HG03521 (cell line): ENCODE measurements around the gene FARP1.

Experiments used
- ATAC-seq: cut with Tn5 transposase; IDR thresholded peaks from one replicate; pipeline ENCODE4 v1.9.1; 2021; ENCODE audit warnings: mild to moderate bottlenecking, moderate library complexity; ENCODE audit not compliant: unreplicated experiment

FARP1 gene

DNA sequence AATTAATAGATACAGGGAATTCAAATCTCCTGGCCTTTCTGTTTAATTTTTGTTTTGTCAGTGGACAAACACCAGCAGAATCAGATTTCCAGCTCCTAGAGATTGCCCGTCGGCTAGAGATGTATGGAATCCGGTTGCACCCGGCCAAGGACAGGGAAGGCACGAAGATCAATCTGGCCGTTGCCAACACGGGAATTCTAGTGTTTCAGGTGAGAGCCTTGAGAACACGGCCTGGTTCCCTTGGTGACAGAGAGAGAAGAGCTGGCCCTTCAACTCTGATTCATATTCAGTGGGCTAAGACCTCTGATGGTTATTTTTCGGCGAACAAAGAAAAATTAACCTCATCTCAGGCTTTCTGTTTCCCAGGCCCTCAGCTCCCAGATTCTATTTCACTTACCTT is 242.7 kb downstream of the FARP1 start:
- no peak for ATAC-seq

DNA sequence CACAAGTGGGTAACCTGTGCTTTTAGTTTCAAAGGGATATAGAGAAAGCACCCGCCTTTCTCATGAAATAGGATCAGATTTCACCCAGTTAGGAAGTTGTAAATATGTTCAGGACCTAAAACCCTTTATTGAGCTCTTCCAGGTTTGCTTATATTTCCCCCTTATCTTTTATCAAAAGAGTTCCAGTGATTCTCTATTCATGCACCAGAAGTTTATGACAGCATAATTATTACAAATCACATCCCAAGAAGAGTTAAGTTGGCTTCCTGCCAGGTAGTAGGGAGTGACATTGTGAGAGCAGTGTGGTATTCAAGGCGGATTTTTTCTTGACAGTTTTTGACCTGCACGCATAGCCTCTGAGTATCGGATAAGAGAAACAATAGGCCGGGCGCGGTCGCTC is 243.7 kb downstream of the FARP1 start:
- no peak for ATAC-seq

DNA sequence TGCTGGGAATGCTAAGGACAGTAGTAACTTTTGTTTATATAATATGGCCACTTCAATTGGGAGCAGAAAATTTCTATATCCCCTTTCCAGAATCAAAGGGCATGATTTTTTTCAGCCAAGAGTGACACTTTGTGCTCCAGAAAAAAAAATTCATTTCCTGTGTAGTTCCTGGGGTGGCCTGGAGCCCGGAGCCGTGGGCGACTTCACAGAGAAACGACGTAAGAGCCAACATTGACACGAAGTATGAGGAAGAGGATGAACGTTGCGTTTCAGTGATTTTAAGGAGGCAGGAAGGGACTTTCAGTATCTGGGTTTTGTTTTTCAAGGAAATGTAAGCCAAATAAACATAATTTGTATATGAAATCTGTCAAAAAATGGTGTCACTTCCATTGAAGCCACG is 246.4 kb downstream of the FARP1 start:
- no peak for ATAC-seq

- ATAC-seq, result no peak
These were observed 247.3 kb downstream of the FARP1 start for GRCh38 chr13:98390086-98390715.

- no peak for ATAC-seq
These were observed 251.0 kb downstream of the FARP1 start for GRCh38 chr13:98393873-98394272.

DNA sequence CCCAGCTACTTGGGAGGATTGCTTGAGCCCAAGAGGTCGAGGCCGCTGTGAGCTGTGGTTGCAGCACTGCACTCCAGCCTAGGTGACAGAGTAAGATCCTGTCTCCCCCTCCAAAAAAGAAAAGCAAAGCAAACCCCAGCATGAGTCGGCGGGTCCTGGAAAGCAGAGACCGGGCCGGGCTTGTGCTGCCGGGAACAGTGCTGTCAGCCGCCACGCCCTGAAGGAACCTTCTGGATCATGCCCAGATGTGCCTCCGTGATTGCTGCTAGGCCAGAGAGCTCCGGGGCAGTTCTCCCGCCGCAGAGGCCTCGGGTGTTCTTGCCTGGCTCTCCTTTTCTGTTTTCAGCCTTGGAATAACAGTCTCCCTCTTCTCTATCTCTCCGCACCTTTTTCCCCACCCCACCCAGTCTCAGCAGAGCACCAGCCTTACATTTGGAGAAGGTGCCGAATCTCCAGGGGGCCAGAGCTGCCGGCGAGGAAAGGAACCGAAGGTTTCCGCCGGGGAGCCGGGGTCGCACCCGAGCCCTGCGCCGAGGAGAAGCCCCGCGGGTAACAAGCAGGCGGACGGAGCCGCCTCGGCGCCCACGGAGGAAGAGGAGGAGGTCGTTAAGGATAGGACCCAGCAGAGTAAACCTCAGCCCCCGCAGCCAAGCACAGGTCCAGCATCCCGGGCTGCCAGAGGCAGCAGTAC is 252.1 kb downstream of the FARP1 start:
- ATAC-seq, result no peak

GRCh38 chr13:98396071-98396710 is 253.3 kb downstream of the FARP1 start:
- ATAC-seq, result no peak

GRCh38 chr13:98397221-98397620 is 254.3 kb downstream of the FARP1 start:
- ATAC-seq, result no peak

- ATAC-seq, result no peak
These were observed 255.0 kb downstream of the FARP1 start for GRCh38 chr13:98397861-98398260.

DNA sequence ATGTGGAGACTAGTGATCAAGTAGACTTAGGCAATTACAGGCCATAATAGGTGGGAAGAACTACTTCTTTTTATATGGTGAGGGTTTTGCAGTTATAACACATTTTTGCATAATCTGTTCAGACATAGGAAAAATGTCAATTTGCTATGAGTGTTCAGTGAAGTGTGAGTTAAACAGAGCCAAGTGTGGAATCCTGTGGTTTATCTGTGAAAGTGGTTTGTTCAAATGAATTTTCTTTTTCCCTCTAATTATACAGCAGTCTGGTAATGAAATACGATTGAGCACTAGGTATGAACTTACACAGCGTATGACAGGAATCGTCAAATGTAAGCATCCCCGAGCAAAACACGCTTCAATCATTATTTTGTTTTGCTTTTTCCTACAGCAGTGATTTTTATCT is 255.7 kb downstream of the FARP1 start:
- no peak for ATAC-seq

- no peak for ATAC-seq
These were observed 256.9 kb downstream of the FARP1 start for GRCh38 chr13:98399756-98400155.

DNA sequence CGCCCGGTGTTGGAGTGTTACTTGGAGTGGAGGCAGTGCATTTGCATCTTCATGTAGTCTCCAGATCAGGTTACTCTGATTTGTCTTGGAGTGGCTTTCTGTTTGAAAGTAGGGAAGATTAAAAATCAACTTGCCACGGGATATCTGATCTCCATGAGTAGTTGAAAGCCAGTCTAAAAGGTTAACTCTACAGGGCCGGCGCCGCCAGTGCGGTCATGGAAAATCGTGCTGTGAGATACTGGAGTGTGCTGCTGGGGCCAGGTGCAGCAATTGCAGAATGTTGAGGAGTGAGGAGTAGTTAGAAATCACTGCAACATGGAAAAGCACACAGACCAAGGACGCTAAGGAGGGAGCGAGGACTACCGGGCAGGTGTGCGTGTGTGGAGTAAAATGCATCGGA is 259.0 kb downstream of the FARP1 start:
- ATAC-seq, result no peak

DNA sequence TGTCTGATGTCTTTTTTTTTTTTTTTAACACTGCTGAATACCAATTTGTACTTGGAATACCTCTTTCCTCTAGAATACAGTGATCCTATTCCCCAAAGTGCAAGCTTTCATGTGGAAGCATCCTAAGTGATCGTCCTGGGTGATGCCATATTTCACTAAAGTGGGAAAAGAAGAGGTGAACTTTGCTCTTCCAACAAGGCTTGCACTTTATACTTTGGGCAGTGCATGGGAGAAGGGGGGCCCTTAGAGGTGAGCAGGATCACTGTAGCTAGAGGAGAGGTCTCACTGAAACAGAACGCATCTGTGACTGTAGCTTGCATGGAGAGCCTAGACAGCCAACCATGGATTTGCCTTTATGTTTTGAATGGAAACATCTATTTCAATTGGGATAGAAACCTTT is 260.2 kb downstream of the FARP1 start:
- no peak for ATAC-seq

DNA sequence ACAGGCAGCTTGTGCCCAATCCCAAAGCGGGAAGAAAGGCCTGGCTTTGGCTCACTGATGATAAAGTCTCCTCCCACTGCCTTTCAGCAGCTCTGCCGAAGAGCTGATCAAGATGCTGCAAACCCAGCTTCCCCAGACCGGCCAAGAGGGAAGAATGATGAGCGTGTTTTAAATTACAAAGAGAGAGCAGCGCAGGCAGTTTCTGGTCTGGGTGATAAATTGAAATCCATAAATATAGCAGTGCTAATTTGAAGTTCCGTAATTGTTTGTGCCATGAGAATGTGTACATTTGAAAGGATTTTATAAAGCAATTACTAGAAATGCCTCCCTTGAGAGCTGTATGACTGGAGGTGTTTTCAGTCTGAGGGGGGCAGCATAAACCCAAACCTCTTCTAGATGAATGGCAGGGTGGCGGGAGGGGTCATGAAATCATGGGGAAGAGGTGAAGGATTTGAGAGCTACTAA is 262.2 kb downstream of the FARP1 start:
- no peak for ATAC-seq

DNA sequence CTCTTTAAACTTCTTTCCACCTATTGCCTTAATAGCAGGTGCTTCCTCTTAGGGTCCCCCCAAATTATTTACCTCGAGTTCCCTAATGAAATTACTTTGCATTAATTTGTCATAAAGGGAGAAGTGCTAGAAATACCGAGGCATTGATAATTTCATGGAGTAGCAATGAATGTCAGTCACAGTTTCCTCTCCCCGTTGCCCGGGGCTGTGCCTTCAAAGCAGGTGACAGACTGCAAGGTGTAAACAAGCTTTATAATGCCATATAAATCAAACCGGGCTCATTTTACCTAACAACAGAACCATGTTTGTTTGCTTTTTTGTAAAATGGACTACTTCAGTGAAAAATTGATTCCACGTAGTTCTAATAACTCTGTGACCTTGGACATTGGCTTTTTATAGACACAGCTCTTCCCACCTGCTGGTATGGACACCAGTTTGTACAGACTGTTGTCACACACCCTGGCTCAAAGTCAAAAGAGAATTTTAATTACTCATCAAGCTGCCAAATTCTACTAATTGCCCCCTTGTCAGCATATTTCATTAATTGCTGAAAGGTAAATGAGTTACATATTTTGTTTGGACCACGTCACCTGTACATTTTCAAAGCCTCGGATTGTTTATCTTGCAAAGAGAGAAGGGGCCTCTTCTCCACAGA is 262.9 kb downstream of the FARP1 start:
- no peak for ATAC-seq

DNA sequence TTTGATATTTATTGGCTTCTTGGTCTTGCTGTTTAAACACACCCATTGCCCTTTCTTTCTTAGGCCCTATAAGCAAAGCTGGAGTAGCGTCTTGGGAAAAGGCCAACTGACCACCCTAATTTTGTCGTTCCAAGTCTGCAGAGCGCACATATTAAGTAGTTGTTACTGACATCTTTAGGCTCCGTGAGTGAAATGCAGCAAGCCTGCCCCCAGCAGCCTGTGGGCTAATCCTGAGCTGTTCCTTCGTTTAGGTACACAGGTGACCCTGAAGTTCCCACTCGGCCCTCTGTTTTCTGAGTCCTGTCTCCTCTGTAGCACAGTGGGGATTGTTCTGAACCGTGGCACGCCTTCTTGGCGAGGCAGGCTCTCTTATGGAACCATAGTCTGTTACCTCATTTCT is 263.5 kb downstream of the FARP1 start:
- no peak for ATAC-seq

DNA sequence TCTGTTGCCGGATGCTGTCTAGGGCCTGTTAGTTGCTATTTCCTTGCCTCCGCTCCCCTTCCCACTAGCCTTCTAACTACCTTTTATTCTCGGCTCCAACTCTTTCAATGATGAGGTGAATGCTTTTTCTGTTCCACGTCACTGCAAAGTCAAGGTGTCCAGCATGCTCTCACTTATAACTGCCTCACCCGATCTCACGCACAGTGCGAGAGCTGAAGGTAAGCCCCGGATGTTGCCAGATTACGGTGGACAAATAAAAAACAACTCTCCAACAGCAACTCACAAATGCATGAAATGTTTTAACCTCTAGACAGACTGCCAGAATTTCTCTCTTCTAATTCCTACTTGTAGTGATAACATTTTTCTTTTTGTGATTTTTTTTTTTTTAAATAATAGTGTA is 264.1 kb downstream of the FARP1 start:
- ATAC-seq, result no peak

DNA sequence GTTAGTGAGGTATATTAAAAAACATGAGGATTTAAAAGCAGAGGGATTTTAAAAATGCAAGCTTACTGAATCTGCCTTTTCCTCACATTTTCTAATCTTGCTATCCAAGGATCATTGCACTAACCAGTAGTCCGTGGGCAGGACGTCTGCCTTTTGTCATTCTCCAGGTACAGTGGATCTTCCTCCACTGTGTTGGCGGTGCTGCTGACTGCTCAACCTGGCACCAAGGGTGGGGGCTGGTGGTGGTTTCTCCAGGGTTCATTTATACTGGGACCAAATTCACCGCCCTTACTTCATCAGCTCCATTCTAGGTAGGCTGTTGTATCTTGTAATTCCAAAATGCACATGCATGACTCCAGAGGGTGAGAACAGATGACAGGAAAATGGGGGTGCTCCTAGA is 264.7 kb downstream of the FARP1 start:
- ATAC-seq, result no peak

GRCh38 chr13:98409281-98409680 is 266.4 kb downstream of the FARP1 start:
- ATAC-seq, result no peak

- no peak for ATAC-seq
These were observed 267.7 kb downstream of the FARP1 start for GRCh38 chr13:98410612-98411011.

DNA sequence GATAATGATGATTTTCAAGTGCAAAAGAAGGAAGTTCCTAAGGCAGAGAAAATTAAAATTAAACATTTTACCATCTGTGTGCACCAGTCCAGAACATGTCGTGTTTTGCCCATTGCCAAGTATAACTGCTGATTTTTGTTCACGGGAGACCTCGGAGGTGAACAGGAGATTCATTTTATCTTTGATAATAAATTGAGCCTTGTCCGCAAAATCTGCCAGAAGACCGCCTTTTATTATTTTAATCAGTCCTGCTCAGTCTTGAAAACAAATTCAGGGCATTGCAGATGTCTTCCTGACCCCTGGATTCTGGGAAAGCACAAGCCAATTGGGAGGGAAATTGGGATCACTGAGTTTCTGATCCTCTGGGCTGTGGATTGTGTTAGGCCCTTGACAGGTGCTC is 268.1 kb downstream of the FARP1 start:
- ATAC-seq, result no peak
